GM13976 (cell line): ENCODE results near the gene COL9A3.

Experiments used
- DNase-seq: peaks from one replicate; pipeline ENCODE4 v3.0.0; 2012; ENCODE audit warnings: low spot score
- in situ Hi-C: fragments of 300-500 bp; cut with MboI; formaldehyde crosslinking; loops from one replicate; pipeline ENCODE4 v1.12.0; 2022; ENCODE audit warnings: low sequenced_read_pairs, mixed read lengths, inconsistent platforms; ENCODE audit not compliant: unreplicated experiment
- TF ChIP-seq, protein P1 (sequence below): IDR thresholded peaks from 2 replicates; pipeline ENCODE4 v1.5.1; 2012; ENCODE audit warnings: borderline replicate concordance, mild to moderate bottlenecking; ENCODE audit not compliant: insufficient read depth; ENCODE audit errors: extremely low read depth, missing control alignments, control extremely low read depth

COL9A3 gene

DNA sequence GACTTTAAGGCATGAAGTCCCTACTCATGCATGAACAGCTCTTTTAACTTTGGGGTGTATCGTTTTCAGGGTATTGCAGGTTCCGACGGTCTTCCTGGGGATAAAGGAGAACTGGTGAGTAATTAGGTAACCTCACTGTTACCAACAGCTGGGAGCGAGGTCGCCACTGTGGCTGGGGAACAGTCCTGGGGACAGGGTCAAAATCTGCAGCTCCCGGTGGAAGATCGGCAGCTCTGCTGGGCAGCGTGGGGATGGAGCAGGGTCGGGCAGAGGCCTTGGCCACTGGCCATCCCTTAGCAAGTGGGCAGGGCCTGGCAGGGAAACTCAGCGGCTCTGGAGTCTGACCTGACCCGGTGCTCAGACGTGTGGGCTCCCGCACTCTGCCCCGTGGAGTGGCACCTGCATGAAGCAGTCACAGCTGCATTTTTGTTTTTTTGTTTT, 16.1 kb downstream of the COL9A3 start:
- TF ChIP-seq, protein P1, sequence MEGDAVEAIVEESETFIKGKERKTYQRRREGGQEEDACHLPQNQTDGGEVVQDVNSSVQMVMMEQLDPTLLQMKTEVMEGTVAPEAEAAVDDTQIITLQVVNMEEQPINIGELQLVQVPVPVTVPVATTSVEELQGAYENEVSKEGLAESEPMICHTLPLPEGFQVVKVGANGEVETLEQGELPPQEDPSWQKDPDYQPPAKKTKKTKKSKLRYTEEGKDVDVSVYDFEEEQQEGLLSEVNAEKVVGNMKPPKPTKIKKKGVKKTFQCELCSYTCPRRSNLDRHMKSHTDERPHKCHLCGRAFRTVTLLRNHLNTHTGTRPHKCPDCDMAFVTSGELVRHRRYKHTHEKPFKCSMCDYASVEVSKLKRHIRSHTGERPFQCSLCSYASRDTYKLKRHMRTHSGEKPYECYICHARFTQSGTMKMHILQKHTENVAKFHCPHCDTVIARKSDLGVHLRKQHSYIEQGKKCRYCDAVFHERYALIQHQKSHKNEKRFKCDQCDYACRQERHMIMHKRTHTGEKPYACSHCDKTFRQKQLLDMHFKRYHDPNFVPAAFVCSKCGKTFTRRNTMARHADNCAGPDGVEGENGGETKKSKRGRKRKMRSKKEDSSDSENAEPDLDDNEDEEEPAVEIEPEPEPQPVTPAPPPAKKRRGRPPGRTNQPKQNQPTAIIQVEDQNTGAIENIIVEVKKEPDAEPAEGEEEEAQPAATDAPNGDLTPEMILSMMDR, result no peak
- in situ Hi-C loops, result no loop called here
- no peak for DNase-seq

GRCh38 chr20:62834967-62835730, 18.3 kb downstream of the COL9A3 start:
- DNase-seq, result no peak
- TF ChIP-seq, protein P1, result no peak
- in situ Hi-C loops, result no loop called here

DNA sequence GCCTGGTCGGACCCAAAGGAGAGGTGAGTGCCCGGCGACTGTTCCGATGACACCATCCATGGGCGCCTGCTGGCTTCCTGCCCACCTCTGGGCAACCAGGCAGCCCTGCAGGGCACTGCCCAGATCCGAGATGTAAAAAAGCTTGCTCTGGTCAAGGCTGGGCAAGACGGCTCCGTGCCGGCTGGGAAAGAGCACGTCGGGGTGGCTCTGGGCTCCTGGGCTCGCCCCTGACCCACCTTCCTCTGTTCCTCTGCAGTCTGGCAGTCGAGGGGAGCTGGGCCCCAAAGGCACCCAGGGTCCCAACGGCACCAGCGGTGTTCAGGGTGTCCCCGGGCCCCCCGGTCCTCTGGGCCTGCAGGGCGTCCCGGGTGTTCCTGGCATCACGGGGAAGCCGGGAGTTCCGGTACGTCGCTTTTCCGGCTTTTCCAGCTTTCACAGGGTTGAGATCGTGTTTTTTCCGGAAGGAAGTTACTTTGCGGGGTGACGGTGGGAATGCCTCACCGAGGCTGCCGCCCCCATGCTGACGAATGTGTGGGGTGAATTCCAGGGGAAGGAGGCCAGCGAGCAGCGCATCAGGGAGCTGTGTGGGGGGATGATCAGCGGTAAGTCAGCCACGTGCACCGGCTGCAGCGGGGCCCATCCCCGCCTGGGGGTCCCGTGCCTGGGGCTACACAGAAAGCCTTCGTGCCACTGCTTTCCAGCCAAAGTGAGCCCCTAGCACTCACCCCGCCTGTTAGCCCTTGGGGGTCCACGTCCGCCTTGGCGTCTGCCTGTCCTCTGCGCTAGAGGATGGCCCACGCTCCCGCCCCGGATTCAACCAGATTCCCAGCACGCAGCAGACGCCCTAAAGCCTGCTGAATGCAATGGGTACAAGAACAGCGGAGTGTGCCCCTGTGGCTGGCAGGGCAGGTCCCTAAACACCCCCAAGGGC, 19.3 kb downstream of the COL9A3 start:
- in situ Hi-C loops, result no loop called here
- DNase-seq, result no peak
- TF ChIP-seq, protein P1, result no peak

DNA sequence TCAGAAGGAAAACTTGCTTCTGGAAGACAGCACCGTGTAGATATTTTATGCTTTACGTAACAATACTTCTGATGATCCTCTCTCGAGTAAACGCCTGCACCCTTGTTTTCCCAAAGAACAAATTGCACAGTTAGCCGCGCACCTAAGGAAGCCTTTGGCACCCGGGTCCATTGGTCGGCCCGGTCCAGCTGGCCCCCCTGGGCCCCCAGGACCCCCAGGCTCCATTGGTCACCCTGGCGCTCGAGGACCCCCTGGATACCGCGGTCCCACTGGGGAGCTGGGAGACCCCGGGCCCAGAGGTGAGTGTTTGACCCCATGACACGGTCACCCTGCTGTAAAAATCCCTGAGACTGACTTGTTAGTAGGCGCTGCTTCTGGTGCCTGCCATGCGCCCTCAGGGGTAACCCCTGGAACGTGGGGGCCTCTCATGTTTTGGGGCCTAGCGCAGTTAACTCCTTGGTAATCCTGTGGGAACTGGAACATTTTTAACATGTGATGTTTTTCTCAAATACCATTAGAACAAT, 20.2 kb downstream of the COL9A3 start:
- in situ Hi-C loops, result no loop called here
- TF ChIP-seq, protein P1, result no peak

DNA sequence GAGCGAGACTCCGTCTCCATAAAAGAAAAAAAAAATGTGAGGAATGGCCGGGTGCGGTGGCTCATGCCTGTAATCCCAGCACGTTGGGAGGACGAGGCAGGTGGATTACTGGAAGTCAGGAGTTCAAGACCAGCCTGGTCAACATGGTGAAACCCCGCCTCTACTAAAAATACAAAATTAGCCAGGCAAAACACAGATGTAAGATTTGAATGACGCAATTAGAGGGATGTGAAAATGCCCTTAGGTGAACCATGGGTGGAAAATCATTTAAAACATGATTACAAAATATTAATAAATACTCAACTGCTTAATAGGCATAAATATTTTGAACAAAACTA, 20.9 kb downstream of the COL9A3 start:
- TF ChIP-seq, protein P1, result no peak

More for the DNA sequence above, 20.2 kb downstream of the COL9A3 start:
- DNase-seq, result no peak

DNA sequence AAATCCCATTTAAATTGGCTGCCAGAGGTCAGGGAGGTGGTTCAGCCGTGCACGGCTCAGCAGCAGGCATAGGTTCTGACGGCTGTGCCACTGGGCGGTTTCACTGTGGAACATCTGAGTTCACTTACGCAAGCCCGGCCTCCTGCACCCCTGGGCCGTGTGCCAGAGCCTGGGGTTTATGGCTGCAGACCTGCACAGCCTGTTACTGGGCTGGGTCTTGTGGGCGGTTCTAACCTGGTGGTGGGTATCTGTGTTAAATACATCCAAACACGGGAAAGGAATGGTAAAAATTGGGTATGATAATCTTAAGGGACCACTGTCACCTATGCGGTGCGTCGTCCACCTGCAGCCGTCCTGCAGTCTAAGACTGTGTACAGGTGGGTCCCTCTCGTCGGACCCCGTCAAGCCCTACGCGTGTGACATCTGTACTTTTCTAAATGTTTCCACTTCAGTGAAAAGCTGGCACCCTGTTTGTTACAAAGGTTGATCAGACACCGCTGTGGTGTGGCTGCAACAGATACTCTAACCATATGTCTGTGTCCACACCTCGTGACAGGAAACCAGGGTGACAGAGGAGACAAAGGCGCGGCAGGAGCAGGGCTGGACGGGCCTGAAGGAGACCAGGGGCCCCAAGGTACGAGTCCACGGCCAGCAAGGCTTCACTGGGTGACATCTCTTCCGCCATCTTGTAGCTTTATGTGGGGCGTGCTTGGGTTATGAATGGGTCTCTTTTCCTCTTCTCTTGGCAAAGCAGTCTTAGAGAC, 21.5 kb downstream of the COL9A3 start:
- TF ChIP-seq, protein P1, result no peak
- DNase-seq, result peak; percentile 66
- in situ Hi-C loops, result no loop called here

More for the DNA sequence above, 20.9 kb downstream of the COL9A3 start:
- DNase-seq, result no peak
- in situ Hi-C loops, result no loop called here
